ENCODE results near the gene C17orf107.

The C17orf107 gene

DNA sequence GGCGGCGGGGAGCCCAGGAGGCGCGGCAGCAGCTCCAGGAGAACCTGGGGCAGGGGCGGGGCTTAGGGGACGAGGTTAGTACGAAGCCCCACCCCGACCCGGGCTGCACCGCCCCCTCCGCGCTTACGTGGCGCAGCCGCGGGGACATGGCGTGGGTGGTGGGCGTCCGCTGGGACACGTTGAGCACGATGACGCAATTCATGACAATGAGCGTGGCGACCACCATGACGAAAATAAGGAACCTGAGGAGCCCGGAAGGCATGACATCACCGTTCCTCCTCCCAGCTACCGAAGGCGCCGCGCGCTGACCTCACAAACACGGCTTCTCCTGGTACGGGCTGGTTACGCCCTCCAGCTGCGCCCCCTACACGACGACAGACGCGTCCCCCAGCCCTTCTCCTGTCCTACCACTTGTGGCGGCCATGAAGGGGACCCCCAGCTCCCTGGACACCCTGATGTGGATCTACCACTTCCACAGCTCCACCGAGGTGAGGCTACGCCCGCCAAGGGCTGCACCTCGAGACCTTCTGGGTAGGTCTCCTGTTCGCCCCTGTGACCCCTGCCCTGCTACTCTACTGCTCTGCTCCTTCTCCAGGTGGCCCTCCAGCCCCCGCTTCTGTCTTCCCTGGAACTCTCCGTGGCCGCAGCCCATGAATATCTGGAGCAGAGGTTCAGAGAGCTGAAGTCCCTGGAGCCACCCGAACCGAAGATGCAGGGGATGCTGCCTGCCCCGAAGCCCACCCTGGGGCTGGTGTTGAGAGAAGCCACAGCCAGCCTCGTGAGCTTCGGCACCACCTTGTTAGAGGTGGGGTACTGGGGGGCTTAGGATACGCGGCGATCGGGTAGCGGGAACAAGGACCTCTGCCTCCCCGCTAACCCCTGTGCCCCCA, at the start of gene C17orf107:
C17orf107 (plus strand) TSS at position 196 of the 890 bp plus-strand sequence; CDS start at position 423, 227 bp downstream.
- no peak within 1 kb of the TSS for H3K4me3 ChIP-seq (ENCODE audit: low read depth, low read length)
- TF ChIP-seq, protein P1, sequence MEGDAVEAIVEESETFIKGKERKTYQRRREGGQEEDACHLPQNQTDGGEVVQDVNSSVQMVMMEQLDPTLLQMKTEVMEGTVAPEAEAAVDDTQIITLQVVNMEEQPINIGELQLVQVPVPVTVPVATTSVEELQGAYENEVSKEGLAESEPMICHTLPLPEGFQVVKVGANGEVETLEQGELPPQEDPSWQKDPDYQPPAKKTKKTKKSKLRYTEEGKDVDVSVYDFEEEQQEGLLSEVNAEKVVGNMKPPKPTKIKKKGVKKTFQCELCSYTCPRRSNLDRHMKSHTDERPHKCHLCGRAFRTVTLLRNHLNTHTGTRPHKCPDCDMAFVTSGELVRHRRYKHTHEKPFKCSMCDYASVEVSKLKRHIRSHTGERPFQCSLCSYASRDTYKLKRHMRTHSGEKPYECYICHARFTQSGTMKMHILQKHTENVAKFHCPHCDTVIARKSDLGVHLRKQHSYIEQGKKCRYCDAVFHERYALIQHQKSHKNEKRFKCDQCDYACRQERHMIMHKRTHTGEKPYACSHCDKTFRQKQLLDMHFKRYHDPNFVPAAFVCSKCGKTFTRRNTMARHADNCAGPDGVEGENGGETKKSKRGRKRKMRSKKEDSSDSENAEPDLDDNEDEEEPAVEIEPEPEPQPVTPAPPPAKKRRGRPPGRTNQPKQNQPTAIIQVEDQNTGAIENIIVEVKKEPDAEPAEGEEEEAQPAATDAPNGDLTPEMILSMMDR (IDR thresholded peaks at IDR 0.05; ENCODE audit: low read depth, low read length) = no peak

DNA sequence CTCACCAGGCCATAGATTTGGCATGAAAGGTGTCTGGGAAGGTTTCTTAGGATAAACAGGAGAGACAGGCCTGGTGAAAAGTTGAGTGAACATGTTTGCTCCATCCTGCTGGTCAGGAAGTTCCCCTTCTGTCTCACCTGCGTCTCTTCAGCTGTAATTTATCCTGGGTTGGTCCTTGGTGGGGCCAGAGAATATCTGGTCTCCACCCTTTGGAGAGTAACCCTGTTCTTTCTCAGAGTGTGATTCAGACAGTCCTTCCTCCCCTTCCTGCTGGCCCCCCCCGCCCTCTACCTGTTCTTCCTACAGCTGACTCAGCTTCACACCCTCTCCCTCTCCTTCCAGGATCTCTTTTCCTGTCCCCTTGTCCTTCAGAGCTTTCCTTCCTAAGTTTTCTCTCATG, 49.1 kb upstream of the C17orf107 start:
- TF ChIP-seq, protein P1 (IDR thresholded peaks at IDR 0.05; ENCODE audit: low read depth, low read length) = no peak
- no peak overlapping the region for H3K4me3 ChIP-seq (ENCODE audit: low read depth, low read length)

DNA sequence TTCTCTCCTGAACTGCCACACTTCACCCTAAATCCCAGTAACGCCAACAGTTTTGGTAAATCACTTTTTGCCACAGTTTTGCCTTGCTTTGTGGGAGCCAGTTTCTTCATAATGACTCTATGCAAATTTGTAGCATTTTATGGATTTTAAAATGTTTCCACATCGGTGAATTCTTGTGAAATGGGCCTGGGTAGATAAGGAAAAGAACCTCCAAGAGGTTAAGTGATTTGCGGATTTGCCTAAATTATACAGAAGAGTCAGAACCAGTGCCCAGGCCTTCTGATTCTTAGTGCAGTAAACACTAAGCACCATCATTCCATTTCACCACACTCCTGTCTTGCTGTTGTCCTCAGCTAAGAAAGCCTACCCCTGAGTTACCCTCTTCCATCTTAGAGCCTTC, 48.3 kb upstream of the C17orf107 start:
- TF ChIP-seq, protein P1 (IDR thresholded peaks at IDR 0.05; ENCODE audit: low read depth, low read length) = no peak
- H3K4me3 ChIP-seq (ENCODE audit: low read depth, low read length) = no peak overlapping the region

DNA sequence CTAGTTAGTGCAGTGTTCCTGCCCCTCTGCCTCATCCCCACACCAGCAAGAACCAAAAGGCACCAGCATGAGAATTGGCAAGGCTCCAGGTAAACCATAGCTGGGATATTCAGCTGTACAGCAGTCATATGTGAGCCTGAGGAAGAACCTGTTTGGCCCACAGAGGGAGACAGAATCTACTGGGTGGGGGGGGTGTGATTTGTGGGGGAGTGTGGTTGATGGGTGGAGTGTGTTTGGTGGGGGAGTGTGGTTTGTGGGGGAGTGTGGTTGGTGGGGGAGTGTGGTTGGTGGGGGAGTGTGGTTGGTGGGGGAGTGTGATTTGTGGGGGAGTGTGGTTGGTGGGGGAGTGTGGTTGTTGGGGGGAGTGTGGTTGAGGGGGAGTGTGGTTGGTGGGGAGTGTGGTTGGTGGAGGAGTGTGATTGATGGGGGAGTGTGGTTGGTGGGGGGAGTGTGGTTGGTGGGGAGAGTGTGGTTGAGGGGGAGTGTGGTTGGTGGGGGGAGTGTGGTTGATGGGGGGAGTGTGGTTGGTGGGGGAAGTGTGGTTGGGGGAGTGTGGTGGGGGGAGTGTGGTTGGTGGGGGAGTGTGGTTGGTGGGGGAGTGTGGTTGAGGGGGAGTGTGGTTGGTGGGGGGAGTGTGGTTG, 46.6 kb upstream of the C17orf107 start:
- H3K4me3 ChIP-seq (ENCODE audit: low read depth, low read length) = no peak overlapping the region
- TF ChIP-seq, protein P1 (IDR thresholded peaks at IDR 0.05; ENCODE audit: low read depth, low read length) = no peak

DNA sequence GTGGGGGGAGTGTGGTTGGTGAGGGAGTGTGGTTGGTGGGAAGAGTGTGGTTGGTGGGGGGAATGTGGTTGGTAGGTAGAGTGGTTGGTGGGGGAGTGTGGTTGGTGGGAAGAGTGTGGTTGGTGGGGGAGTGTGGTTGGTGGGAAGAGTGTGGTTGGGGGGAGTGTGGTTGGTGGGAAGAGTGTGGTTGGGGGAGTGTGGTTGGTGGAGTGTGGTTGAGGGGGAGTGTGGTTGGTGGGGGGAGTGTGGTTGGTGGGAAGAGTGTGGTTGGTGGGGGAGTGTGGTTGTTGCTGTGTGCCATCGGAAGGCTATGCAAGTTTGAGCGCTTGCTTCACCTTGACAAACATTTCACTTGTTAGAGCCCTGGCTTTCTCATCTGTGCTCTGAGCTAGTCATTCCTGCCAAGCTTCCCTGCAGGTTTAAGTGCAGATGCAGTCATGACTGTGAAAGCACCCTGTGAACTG, 46.1 kb upstream of the C17orf107 start:
- TF ChIP-seq, protein P1 (IDR thresholded peaks at IDR 0.05; ENCODE audit: low read depth, low read length) = no peak
- H3K4me3 ChIP-seq (ENCODE audit: low read depth, low read length) = no peak overlapping the region

DNA sequence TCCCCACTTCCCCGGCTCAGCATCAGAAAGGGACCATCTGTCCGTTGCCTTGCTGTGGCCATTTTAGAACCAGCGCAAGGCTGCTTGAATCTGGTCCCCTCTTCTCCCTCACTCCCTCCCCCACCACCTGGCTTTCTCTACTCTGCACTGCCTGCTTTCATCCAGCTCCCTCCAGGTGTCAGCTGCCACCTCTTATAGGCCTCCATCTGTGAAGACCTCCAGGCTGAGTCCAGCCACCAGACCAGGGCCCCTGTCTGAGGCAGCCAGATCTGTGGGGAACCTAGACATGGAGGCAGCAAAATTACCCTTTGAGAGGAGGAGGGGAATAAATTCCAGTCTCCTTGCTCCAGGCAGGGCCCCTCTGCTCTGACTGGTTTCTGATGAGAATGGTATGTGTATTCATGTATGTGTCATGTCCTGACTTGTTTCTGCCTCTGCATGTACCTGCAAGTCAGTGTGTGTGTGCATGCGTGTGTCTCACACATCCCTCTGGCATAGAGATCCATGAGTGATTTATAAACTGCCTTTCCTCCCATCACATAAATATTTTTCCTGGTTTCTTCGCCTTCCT, 45.1 kb upstream of the C17orf107 start:
- H3K4me3 ChIP-seq (ENCODE audit: low read depth, low read length) = no peak overlapping the region
- TF ChIP-seq, protein P1 (IDR thresholded peaks at IDR 0.05; ENCODE audit: low read depth, low read length) = no peak

Measured in WI38 (cell line).